Stimulated activated CD8-positive, alpha-beta memory T cell treated with anti-CD3 and anti-CD28 coated beads, Interleukin-2, amount 100 ng/mL, for 48 hours (primary cell): ENCODE results near the gene HMX2.
A peak's percentile ranks its signal among the peaks of the same experiment; 100 is the strongest.

Experiments used
- DNase-seq, 2 donors: peaks; one replicate each; pipeline ENCODE4 v3.0.0-alpha.2; 2020; ENCODE audit warnings: low read depth in 2 of 2

Gene HMX2

GRCh38 chr10:123147635-123148413 lies at the start of gene HMX2:
Gene HMX2 (plus strand): TSS chr10:123148136. CDS start chr10:123148379, 243 bp downstream.
- DNase-seq = no peak

GRCh38 chr10:123100030-123100762 lies 47.7 kb upstream of the HMX2 start:
- DNase-seq = no peak

- no peak for DNase-seq
Observed at GRCh38 chr10:123101872-123102271, 46.1 kb upstream of the HMX2 start.

- DNase-seq = no peak
Observed at GRCh38 chr10:123102673-123103072, 45.3 kb upstream of the HMX2 start.

- no peak for DNase-seq
Observed at GRCh38 chr10:123103944-123104343, 44.0 kb upstream of the HMX2 start.

- no peak for DNase-seq
Observed at GRCh38 chr10:123109466-123109865, 38.5 kb upstream of the HMX2 start.

GRCh38 chr10:123117644-123118417 lies 30.1 kb upstream of the HMX2 start:
- DNase-seq = no peak

GRCh38 chr10:123119081-123119480 lies 28.9 kb upstream of the HMX2 start:
- DNase-seq = no peak

- no peak for DNase-seq
Observed at GRCh38 chr10:123126246-123126645, 21.7 kb upstream of the HMX2 start.

- DNase-seq = no peak
Observed at GRCh38 chr10:123129618-123130271, 18.2 kb upstream of the HMX2 start.

GRCh38 chr10:123132576-123133477 lies 15.1 kb upstream of the HMX2 start:
- peak; percentile 78 to 83 for DNase-seq

GRCh38 chr10:123133541-123134342 lies 14.2 kb upstream of the HMX2 start:
- no peak for DNase-seq

- no peak for DNase-seq
Observed at GRCh38 chr10:123134343-123134914, 13.5 kb upstream of the HMX2 start.

GRCh38 chr10:123134915-123135414 lies 13.0 kb upstream of the HMX2 start:
- no peak for DNase-seq

- no peak for DNase-seq
Observed at GRCh38 chr10:123135415-123136141, 12.4 kb upstream of the HMX2 start, which contains the start of gene HMX3. Gene HMX3 (plus strand): TSS chr10:123135970. CDS start chr10:123136051, 81 bp downstream.

- no peak for DNase-seq
Observed at GRCh38 chr10:123136221-123136805, 11.6 kb upstream of the HMX2 start.

- DNase-seq = no peak
Observed at GRCh38 chr10:123136806-123137642, 10.9 kb upstream of the HMX2 start.
